ENCODE results near the gene GJB5.
"Not testable (repeated sequence)": the region's sequence is repeated elsewhere in the genome, so short reads cannot be mapped to it uniquely, and the experiment has no call there.

Gene GJB5

GRCh38 chr1:34721241-34721640 is 33.6 kb upstream of the GJB5 start:
- Histone ChIP-seq H3K36me3 (no peaks in the 10 kb centered on the region), H3K27ac (no peak overlapping the region), H3K4me3 (ENCODE audit: low read depth in 1 of 2, low read length in 1 of 2) (no peak overlapping the region), H3K27me3 (peaks cover 20% of the 10 kb centered on the region), H3K9me3 (no peaks in the 10 kb centered on the region), H3K4me1 (ENCODE audit: control insufficient read depth in 1 of 2, insufficient read depth in 1 of 2, low read depth in 1 of 2, low read length in 1 of 2) (no peaks in the 10 kb centered on the region)
- TF ChIP-seq CTCF (IDR thresholded peaks at IDR 0.05): no peak

DNA sequence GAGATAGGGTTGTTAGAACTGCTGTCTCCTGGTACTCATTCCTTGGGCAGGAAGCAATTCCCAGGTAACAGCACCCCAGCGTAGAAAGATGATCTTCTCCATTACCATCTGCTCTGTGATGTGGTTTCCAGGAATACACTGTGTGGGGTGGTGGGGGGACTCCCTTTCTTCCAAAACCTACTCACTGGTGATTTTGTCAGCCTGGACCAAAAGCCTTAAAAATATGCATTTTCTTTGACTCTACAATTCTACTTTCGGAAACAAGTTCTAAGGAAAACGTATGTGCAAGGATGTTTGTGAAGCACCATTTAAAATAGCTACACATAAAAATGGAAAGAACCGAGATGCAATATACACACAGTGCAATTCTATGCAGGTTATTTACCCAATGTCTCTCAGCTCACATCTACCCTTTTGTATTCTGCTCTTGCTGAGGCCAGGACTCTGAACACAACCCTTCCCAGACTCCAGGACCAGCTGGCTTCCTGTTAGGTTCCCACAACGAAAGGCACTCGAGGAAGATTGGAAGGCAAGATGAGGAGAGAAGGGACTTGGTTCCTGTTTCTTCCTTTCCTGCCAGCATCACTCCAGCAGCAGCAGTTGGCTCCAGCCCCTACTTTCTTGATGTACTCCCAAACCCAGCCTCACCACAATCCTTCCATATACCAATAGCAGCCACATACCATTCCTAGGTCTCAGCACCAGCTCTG is 33.0 kb upstream of the GJB5 start:
- Histone ChIP-seq H3K27me3 (peaks cover 15% of the 10 kb centered on the region), H3K36me3 (no peaks in the 10 kb centered on the region), H3K27ac (no peak overlapping the region), H3K9me3 (no peaks in the 10 kb centered on the region), H3K4me3 (ENCODE audit: low read depth in 1 of 2, low read length in 1 of 2) (no peak overlapping the region), H3K4me1 (ENCODE audit: control insufficient read depth in 1 of 2, insufficient read depth in 1 of 2, low read depth in 1 of 2, low read length in 1 of 2) (no peaks in the 10 kb centered on the region)
- TF ChIP-seq CTCF (IDR thresholded peaks at IDR 0.05): no peak

DNA sequence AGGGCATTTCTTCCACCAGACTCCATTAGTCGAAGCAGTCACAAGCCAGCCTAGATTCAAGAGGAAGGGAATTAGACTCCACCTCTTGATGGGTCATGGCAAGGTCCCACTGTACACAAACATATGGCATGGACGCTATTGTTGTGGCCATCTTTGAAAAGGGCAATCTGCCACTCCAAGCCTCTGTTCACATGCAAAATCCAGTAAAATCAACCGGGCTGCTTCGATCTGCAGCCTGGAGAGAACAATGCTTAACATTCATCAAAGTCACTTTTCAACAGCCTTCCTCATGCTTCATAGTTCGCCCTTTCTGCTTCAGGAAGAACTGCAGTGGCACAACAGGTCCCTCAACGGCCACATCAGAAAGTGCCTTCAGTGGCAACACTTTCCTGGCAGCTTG is 28.0 kb upstream of the GJB5 start:
- Histone ChIP-seq H3K9me3 (no peaks in the 10 kb centered on the region), H3K4me1 (ENCODE audit: control insufficient read depth in 1 of 2, insufficient read depth in 1 of 2, low read depth in 1 of 2, low read length in 1 of 2) (no peaks in the 10 kb centered on the region), H3K27me3 (peaks cover 14% of the 10 kb centered on the region), H3K4me3 (ENCODE audit: low read depth in 1 of 2, low read length in 1 of 2) (no peak overlapping the region), H3K36me3 (no peaks in the 10 kb centered on the region), H3K27ac (no peak overlapping the region)
- TF ChIP-seq CTCF (IDR thresholded peaks at IDR 0.05): no peak

GRCh38 chr1:34730485-34730884 is 24.4 kb upstream of the GJB5 start:
- no peak overlapping the region for H3K4me3 ChIP-seq (ENCODE audit: low read depth in 1 of 2, low read length in 1 of 2)
- peaks cover 5% of the 10 kb centered on the region for H3K27me3 ChIP-seq
- no peaks in the 10 kb centered on the region for H3K4me1 ChIP-seq (ENCODE audit: control insufficient read depth in 1 of 2, insufficient read depth in 1 of 2, low read depth in 1 of 2, low read length in 1 of 2)
- TF ChIP-seq CTCF (IDR thresholded peaks at IDR 0.05): no peak
- no peak overlapping the region for H3K27ac ChIP-seq
- H3K36me3 ChIP-seq: no peaks in the 10 kb centered on the region
- H3K9me3 ChIP-seq: no peaks in the 10 kb centered on the region

DNA sequence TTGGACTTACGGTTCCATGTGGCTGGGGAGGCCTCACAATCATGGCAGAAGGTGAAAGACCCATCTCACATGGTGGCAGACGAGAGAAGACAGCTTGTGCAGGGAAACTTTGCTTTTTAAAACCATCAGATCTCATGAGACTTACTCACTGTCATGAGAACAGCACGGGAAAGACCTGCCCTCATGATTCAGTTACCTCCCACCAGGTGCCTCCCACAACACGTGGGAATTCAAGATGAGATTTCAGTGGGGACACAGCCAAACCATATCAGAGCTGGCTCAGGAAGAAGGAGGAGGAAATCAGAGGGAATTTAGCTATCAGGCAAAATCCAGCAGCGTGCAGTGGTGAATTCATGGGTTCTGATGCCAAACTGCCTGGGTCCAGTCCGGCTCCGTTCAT is 22.0 kb upstream of the GJB5 start:
- H3K27ac ChIP-seq; H3K9me3 ChIP-seq; H3K36me3 ChIP-seq; H3K4me1 ChIP-seq (ENCODE audit: control insufficient read depth in 1 of 2, insufficient read depth in 1 of 2, low read depth in 1 of 2, low read length in 1 of 2); H3K4me3 ChIP-seq (ENCODE audit: low read depth in 1 of 2, low read length in 1 of 2); H3K27me3 ChIP-seq: not testable (repeated sequence)

GRCh38 chr1:34736692-34737091 is 18.2 kb upstream of the GJB5 start:
- Histone ChIP-seq H3K27ac (no peak overlapping the region), H3K4me1 (ENCODE audit: control insufficient read depth in 1 of 2, insufficient read depth in 1 of 2, low read depth in 1 of 2, low read length in 1 of 2) (no peaks in the 10 kb centered on the region)
- no peak for TF ChIP-seq CTCF (IDR thresholded peaks at IDR 0.05)

GRCh38 chr1:34737236-34737635 is 17.6 kb upstream of the GJB5 start:
- H3K27me3 ChIP-seq: peaks cover 12% of the 10 kb centered on the region
- not testable (repeated sequence) for H3K4me1 ChIP-seq (ENCODE audit: control insufficient read depth in 1 of 2, insufficient read depth in 1 of 2, low read depth in 1 of 2, low read length in 1 of 2); H3K9me3 ChIP-seq; H3K27ac ChIP-seq; H3K36me3 ChIP-seq; H3K4me3 ChIP-seq (ENCODE audit: low read depth in 1 of 2, low read length in 1 of 2)

More at GRCh38 chr1:34736692-34737091, 18.2 kb upstream of the GJB5 start:
- Histone ChIP-seq H3K4me3 (ENCODE audit: low read depth in 1 of 2, low read length in 1 of 2) (no peak overlapping the region), H3K36me3 (no peaks in the 10 kb centered on the region), H3K9me3 (no peaks in the 10 kb centered on the region), H3K27me3 (peaks cover 12% of the 10 kb centered on the region)
